HepG2 (cell line): ENCODE measurements around the gene NRDE2. TPM values are rescaled to one million over a fixed set of nuclear protein-coding genes. Genes with fewer than 3 reads are reported as not detected.
A peak's percentile ranks its signal among the peaks of the same experiment; 100 is the strongest.

Source experiments
- ATF7 ChIP-seq, 2 experiments: fragments of 450-650 bp in 1 of 2; sonication (generic) in 1 of 2; formaldehyde crosslinking in 1 of 2; IDR thresholded peaks; 2 replicates each; pipeline versions ENCODE4 v1.4.0 to v1.6.1; 2016 to 2020; ENCODE audit warnings: antibody characterized with exemption in 1 of 2, mild to moderate bottlenecking in 1 of 2, missing genetic modification reagents in 1 of 2
- BCL6 ChIP-seq: IDR thresholded peaks from 2 replicates; pipeline ENCODE4 v1.6.1; 2016; ENCODE audit warnings: missing genetic modification reagents, missing compliant biosample characterization
- HMGXB3 ChIP-seq: sonication (generic); formaldehyde crosslinking; IDR thresholded peaks from 2 replicates; pipeline ENCODE4 v1.4.0; 2020; ENCODE audit warnings: missing genetic modification reagents, borderline replicate concordance
- HNRNPK ChIP-seq: fragments of 200-400 bp; formaldehyde crosslinking; IDR thresholded peaks from 2 replicates; pipeline ENCODE4 v1.6.1; 2018; ENCODE audit warnings: low read length, low read depth, moderate library complexity, mild to moderate bottlenecking; ENCODE audit not compliant: poor library complexity, severe bottlenecking
- KDM2A ChIP-seq: sonication (generic); formaldehyde crosslinking; IDR thresholded peaks from 2 replicates; pipeline ENCODE4 v1.4.0; 2020; ENCODE audit warnings: low read depth, missing genetic modification reagents, borderline replicate concordance
- KDM3A ChIP-seq: IDR thresholded peaks from 2 replicates; pipeline ENCODE4 v1.6.1; 2018; ENCODE audit warnings: low read depth, missing compliant biosample characterization
- MAF1 ChIP-seq: sonication (generic); formaldehyde crosslinking; IDR thresholded peaks from 2 replicates; pipeline ENCODE4 v1.5.0; 2020; ENCODE audit warnings: missing genetic modification reagents, borderline replicate concordance
- SMAD3 ChIP-seq: sonication (generic); formaldehyde crosslinking; IDR thresholded peaks from 2 replicates; pipeline ENCODE4 v1.4.0; 2020; ENCODE audit warnings: missing genetic modification reagents
- THAP7 ChIP-seq: sonication (generic); formaldehyde crosslinking; IDR thresholded peaks from 2 replicates; pipeline ENCODE4 v1.8.1; 2023; ENCODE audit warnings: mild to moderate bottlenecking, missing genetic modification reagents
- ZMYM4 ChIP-seq: sonication (generic); formaldehyde crosslinking; IDR thresholded peaks from 2 replicates; pipeline ENCODE4 v1.8.1; 2023; ENCODE audit warnings: mild to moderate bottlenecking, missing genetic modification reagents
- ZNF580 ChIP-seq: IDR thresholded peaks from 2 replicates; pipeline ENCODE4 v1.6.1; 2016; ENCODE audit warnings: low read depth, borderline replicate concordance
- ZNF598 ChIP-seq: sonication (generic); formaldehyde crosslinking; IDR thresholded peaks from 2 replicates; pipeline ENCODE4 v1.5.1; 2020; ENCODE audit warnings: mild to moderate bottlenecking, missing genetic modification reagents, borderline replicate concordance
- ZNF724P ChIP-seq: sonication (generic); formaldehyde crosslinking; IDR thresholded peaks from 2 replicates; pipeline ENCODE4 v1.8.0; 2022; ENCODE audit warnings: missing genetic modification reagents, borderline replicate concordance
- ZSCAN5A ChIP-seq: sonication (generic); formaldehyde crosslinking; IDR thresholded peaks from 2 replicates; pipeline ENCODE4 v1.8.0; 2022; ENCODE audit warnings: mild to moderate bottlenecking, missing genetic modification reagents, borderline replicate concordance
- polyA plus RNA-seq, 8 experiments: library from polyadenylated mRNA; depleted of rRNA in 3 of 8; stranded (reverse) in 7 of 8; unstranded in 1 of 8; fragments of >200 nt; fragmentation: Illumina TruSeq in 4 of 8; extraction: Trizol in 4 of 8; gene quantifications; 2 replicates each; pipeline versions ENCODE4 v1.2.1 to v1.2.3, GENCODE V29; 2011 to 2016; ENCODE audit warnings: low read depth in 4 of 8, missing spikeins in 1 of 8, mixed read lengths in 1 of 8; ENCODE audit not compliant: insufficient read depth in 1 of 8
- total RNA-seq, 5 experiments: library from RNA; depleted of rRNA; stranded (reverse); fragments of >200 nt; fragmentation: Illumina TruSeq; extraction: Trizol; gene quantifications; 2 replicates each; pipeline ENCODE4 v1.2.3, GENCODE V29; 2016; ENCODE audit warnings: low read depth in 1 of 5
- TF ChIP-seq, protein P1 (sequence below): sonication (generic); formaldehyde crosslinking; IDR thresholded peaks from 2 replicates; pipeline ENCODE4 v1.5.0; 2020; ENCODE audit warnings: mild to moderate bottlenecking, missing genetic modification reagents, borderline replicate concordance

The NRDE2 gene
- total and polyA plus RNA-seq, 2 of the 13 experiments (the other 11 are each of a cell fraction or from before 2014, with no cell fraction given) = 5.6 to 12.5 TPM

DNA sequence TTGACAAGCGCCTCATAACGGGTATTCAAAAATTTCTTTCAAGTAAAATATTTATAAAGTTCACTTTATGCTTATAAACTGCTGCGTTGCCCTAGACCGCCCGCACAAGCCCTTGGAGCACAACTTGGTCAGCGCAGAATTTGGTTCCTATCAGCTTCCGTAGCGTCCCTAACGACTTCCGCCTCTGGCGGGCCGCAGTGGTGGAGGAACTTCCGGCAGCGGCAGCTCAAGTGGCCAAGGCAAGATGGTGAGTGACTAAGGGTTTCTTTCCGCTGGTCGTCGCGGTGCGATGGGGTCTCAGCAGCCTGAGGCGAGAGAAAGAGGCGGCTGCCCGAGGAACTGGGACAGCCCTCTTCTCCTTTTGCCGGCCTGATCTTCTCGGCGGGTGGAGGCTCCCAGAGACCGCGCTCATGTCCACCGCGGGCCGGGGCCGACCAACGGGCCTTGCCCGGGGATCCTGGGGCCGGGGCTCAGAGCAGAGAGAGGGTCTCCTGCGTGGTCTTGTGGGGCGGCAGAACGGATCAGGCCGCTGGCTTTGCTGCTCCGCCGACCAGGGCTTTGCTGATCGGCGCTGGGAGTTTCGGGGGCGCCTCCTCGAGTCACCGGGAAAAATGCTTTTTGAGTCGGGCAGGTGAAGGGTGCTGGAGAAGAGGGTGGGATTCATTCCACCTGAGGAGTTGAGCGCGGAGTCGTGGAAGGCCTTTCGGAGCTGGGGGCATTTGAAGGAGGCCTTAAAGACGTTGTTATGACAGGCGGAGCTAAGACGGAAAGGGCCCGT, 75.2 kb downstream of the NRDE2 start, which contains the start of gene PSMC1 (continued):
- TF ChIP-seq HMGXB3 (CRISPR knock-in tag) = peak; percentile 82; the same call in 1 of the 2 replicates
- TF ChIP-seq, protein P1, sequence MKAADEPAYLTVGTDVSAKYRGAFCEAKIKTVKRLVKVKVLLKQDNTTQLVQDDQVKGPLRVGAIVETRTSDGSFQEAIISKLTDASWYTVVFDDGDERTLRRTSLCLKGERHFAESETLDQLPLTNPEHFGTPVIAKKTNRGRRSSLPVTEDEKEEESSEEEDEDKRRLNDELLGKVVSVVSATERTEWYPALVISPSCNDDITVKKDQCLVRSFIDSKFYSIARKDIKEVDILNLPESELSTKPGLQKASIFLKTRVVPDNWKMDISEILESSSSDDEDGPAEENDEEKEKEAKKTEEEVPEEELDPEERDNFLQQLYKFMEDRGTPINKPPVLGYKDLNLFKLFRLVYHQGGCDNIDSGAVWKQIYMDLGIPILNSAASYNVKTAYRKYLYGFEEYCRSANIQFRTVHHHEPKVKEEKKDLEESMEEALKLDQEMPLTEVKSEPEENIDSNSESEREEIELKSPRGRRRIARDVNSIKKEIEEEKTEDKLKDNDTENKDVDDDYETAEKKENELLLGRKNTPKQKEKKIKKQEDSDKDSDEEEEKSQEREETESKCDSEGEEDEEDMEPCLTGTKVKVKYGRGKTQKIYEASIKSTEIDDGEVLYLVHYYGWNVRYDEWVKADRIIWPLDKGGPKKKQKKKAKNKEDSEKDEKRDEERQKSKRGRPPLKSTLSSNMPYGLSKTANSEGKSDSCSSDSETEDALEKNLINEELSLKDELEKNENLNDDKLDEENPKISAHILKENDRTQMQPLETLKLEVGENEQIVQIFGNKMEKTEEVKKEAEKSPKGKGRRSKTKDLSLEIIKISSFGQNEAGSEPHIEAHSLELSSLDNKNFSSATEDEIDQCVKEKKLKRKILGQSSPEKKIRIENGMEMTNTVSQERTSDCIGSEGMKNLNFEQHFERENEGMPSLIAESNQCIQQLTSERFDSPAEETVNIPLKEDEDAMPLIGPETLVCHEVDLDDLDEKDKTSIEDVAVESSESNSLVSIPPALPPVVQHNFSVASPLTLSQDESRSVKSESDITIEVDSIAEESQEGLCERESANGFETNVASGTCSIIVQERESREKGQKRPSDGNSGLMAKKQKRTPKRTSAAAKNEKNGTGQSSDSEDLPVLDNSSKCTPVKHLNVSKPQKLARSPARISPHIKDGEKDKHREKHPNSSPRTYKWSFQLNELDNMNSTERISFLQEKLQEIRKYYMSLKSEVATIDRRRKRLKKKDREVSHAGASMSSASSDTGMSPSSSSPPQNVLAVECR (CRISPR knock-in tag) = peak; percentile 88
- no peak for TF ChIP-seq ATF7 (IDR thresholded peaks at IDR 0.05)
- no peak for TF ChIP-seq ATF7 (CRISPR knock-in tag; IDR thresholded peaks at IDR 0.05)
- TF ChIP-seq SMAD3 = peak; percentile 82; the same call in 1 of the 2 replicates
- TF ChIP-seq BCL6 (CRISPR knock-in tag) = 0 out of 2 replicates have a peak, but pooled peaks have one; percentile 37
- TF ChIP-seq MAF1 (CRISPR knock-in tag) = no peak
- no peak for TF ChIP-seq HNRNPK
- peak; percentile 57; the same call in 1 of the 2 replicates for TF ChIP-seq ZNF724P (CRISPR knock-in tag)
- TF ChIP-seq ZNF580 = peak; percentile 78; the same call in 1 of the 2 replicates
- peak; percentile 35; the same call in 1 of the 2 replicates for TF ChIP-seq ZSCAN5A (CRISPR knock-in tag)
- peak; percentile 97 for TF ChIP-seq ZMYM4 (CRISPR knock-in tag)
- TF ChIP-seq THAP7 (CRISPR knock-in tag) = 0 out of 2 replicates have a peak, but pooled peaks have one; percentile 44
- 0 out of 2 replicates have a peak, but pooled peaks have one; percentile 74 for TF ChIP-seq KDM3A (CRISPR knock-in tag)
- peak; percentile 94; the same call in 1 of the 2 replicates for TF ChIP-seq KDM2A (CRISPR knock-in tag)
- peak; percentile 62; the same call in 1 of the 2 replicates for TF ChIP-seq ZNF598 (CRISPR knock-in tag)
